ENCODE results near the gene RPS16. TPM values are rescaled to one million over a fixed set of nuclear protein-coding genes. Genes with fewer than 3 reads are reported as not detected.

The RPS16 gene
- total RNA-seq, 1 donor from 2014 or later: 2,674 TPM

DNA sequence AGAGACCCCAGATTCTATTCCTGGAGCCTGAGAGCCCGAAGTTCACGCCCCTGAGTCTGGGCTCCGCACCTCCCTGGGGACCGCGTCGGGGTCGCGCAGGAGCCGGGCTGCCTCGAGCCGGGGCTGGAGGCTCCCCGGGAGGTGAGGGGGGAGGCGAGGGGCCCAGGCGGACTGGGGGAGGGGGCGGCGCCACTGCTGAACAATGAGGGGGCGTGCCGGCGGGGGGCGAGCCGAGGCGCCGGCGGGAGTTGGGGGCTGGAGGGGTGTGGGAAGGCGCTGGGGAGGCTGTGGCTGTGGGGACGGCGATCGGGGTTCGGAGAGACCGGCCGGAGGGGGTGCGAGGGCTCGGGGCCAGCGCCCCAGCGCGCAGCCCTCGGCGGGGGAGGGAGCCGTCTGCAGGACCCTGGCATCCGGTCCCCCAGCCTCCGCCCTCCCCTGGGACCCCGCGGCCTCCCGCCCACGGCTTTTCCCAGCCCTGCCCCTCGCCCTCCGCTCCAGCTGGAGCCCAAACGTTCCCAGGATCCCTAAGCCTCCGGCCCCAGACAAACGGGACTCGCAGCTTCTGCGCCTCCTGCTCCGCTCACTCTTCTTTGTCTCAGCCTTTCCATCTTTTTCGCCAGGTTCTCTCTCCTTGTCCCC, 22.4 kb downstream of the RPS16 start:
- peaks cover 32% of the 10 kb centered on the region for H3K4me1 Mint-ChIP-seq (ENCODE audit: low read depth)

DNA sequence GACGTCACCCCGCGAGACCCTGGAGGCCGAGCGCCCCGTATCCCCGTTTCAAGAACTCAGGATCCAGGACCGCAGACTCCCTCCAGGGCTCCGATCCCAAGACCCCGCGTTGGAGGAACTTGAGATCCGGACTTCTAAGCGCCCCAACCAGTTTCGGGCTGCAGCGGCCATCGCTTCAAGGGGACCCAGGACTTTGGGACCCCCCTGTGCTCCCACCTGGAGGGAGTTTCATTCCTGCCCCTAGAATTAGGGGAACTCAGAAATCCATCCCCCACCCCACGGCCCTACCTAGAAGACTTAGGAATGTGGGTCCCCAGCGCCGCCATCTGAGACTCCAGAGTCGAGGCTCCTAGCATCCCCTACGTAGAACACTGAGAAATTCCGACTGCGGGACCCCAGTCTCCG, 22.9 kb downstream of the RPS16 start:
- Mint-ChIP-seq H3K27ac (peak overlapping the region; percentile 42), H3K36me3 (ENCODE audit: low read depth) (peaks cover 35% of the 10 kb centered on the region), H3K9me3 (no peaks in the 10 kb centered on the region), H3K4me3 (ENCODE audit: low read depth) (peak overlapping the region; percentile 80), H3K27me3 (ENCODE audit: low read depth) (no peaks in the 10 kb centered on the region), H3K4me1 (ENCODE audit: low read depth) (peaks cover 37% of the 10 kb centered on the region)
- no peak for DNase-seq (ENCODE audit: low spot score)
- intact Hi-C loops (cut with micrococcal nuclease): loop anchor here (1.0 to 2.0 kb wide), 7 partner anchors 16 to 291 kb away; partner anchors contain the start of genes MED29 and PAF1

More for the DNA sequence above, 22.4 kb downstream of the RPS16 start:
- H3K36me3 Mint-ChIP-seq (ENCODE audit: low read depth): peaks cover 34% of the 10 kb centered on the region
- peak overlapping the region; percentile 81 for H3K27ac Mint-ChIP-seq
- H3K4me3 Mint-ChIP-seq (ENCODE audit: low read depth): peak overlapping the region; percentile 97
- H3K9me3 Mint-ChIP-seq: no peaks in the 10 kb centered on the region
- no peaks in the 10 kb centered on the region for H3K27me3 Mint-ChIP-seq (ENCODE audit: low read depth)
- DNase-seq (ENCODE audit: low spot score): no peak
- intact Hi-C loops (cut with micrococcal nuclease): loop anchor here (2.0 kb wide), 1 partner anchor 63 kb away; no protein-coding TSS in a partner anchor

DNA sequence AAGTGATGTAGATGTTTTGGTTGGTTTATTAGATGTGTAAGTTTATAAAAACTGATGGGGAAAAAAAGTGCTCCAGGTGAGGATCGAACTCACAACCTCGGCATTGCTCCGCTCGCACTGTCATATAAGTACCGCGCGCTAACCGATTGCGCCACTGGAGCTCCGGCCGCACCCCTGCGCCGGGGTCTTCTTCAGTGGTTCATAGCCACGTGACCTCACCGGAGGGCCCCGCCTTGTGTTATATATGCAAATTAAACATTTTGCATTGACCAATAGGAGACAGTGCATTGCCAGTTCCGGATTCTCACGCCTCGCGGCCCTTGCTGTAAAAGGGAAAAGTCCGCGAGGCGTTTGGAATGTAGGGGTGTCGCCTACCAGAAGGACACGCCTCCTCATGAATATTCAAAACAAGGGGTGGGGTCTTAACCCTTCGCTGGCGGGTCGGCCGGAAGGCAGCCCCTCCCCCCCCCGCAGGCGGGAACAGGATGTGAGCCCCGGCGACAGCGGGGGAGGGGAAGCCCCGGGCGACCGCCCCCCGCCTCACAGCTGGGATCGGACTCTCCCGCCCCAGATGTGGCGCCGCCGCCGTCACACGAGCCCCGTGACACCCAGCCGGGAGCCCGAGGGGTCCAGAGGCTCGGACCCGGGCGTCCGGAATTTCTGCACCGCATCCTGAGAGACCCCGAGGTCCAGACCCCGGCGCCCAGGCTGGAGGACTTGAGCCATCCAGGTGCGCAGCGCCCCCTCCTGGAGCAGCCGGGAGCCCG, 23.5 kb downstream of the RPS16 start, which contains the start of gene PLEKHG2:
Gene PLEKHG2 (plus strand): TSS at position 570 of the 767 bp plus-strand sequence. CDS start 1,418 bp downstream, outside the sequence.
- intact Hi-C loops (cut with micrococcal nuclease): loop anchor here (1.0 to 2.0 kb wide), 7 partner anchors 15 to 290 kb away; partner anchors contain the start of genes MED29 and PAF1
- Mint-ChIP-seq H3K9me3 (no peaks in the 10 kb centered on the region), H3K27me3 (ENCODE audit: low read depth) (no peaks in the 10 kb centered on the region), H3K27ac (peak within 1 kb of the TSS; percentile 90), H3K4me1 (ENCODE audit: low read depth) (peaks cover 38% of the 10 kb centered on the region), H3K4me3 (ENCODE audit: low read depth) (peak within 1 kb of the TSS; percentile 97), H3K36me3 (ENCODE audit: low read depth) (peaks cover 35% of the 10 kb centered on the region)
- peak; percentile 96 for DNase-seq (ENCODE audit: low spot score)

DNA sequence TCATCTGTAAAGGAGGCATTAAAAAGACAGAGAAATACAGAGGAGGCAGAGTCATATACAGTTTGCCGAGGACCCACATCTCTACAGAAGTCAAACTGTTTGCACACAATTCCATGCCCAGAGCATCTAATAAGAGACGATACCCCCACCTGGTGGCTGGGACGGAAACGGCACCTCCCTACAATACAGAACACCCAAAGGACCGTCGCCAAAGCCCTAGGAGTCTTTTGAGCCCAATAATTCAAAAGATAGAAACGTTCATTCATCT, 24.0 kb downstream of the RPS16 start:
- intact Hi-C loops (cut with micrococcal nuclease): loop anchor here (1.0 to 2.0 kb wide), 8 partner anchors 10 to 289 kb away; partner anchors contain the start of genes MED29 and PAF1
- H3K4me1 Mint-ChIP-seq (ENCODE audit: low read depth): peaks cover 38% of the 10 kb centered on the region
- DNase-seq (ENCODE audit: low spot score): peak; percentile 84
- H3K9me3 Mint-ChIP-seq: no peaks in the 10 kb centered on the region
- no peaks in the 10 kb centered on the region for H3K27me3 Mint-ChIP-seq (ENCODE audit: low read depth)
- peak overlapping the region; percentile 90 for H3K27ac Mint-ChIP-seq
- peak overlapping the region; percentile 80 for H3K4me3 Mint-ChIP-seq (ENCODE audit: low read depth)
- peaks cover 39% of the 10 kb centered on the region for H3K36me3 Mint-ChIP-seq (ENCODE audit: low read depth)

DNA sequence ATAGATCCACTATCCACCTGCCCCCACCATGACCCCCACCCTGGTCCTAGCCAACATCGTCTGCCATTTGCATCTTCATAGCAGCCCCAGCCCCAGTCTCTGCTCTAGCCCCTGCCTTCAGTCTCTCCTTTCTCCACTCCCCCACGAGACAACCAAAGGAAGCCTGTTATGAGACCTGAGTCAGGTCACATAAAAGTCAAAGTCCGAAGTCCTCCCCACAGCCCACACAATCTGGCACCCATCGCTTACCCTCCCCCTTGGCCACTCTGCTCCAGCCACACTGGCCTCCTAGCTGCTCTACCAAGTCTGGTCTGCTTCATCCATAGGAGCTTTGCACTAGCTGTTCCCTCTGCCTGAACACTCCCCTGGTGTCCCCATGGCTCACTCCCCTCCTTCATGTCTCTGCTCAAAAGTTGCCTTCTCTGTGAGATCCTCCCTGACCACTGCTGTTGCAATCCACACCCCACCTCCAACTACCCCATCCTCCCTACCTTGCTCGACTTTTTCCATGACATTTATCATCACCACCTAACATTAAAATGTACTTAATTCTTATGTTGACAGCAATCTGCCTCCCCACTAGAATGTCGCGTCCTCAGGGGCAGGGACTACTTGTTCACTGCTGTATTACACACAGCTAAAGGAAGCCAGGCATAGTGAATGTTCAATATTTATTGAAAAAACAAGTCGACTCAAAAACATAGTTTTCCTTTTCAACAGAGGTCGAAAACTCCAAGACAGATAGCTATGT, 24.5 kb downstream of the RPS16 start:
- Mint-ChIP-seq H3K4me3 (ENCODE audit: low read depth) (peak overlapping the region; percentile 80), H3K9me3 (no peaks in the 10 kb centered on the region), H3K27ac (peak overlapping the region; percentile 90), H3K36me3 (ENCODE audit: low read depth) (peaks cover 39% of the 10 kb centered on the region), H3K4me1 (ENCODE audit: low read depth) (peaks cover 38% of the 10 kb centered on the region), H3K27me3 (ENCODE audit: low read depth) (no peaks in the 10 kb centered on the region)
- intact Hi-C loops (cut with micrococcal nuclease): loop anchor here (1.0 kb wide), 1 partner anchor 10 kb away; no protein-coding TSS in a partner anchor
- DNase-seq (ENCODE audit: low spot score): no peak

DNA sequence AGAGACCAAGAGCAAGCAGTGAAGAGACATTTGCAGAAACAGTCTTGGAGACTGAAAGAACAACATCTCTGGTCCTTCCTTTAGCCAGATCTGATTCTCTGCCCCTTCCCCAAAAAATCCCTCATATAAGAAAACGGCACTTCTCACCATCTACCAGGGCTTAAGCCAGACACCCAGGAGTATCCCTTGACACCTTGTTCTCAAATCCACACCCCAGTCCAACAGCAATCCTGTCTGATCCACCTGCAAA, 25.0 kb downstream of the RPS16 start:
- no peak for DNase-seq (ENCODE audit: low spot score)
- no peaks in the 10 kb centered on the region for H3K9me3 Mint-ChIP-seq
- peaks cover 39% of the 10 kb centered on the region for H3K36me3 Mint-ChIP-seq (ENCODE audit: low read depth)
- intact Hi-C loops (cut with micrococcal nuclease): loop anchor here (1.0 kb wide), 2 partner anchors 9 to 198 kb away; no protein-coding TSS in a partner anchor
- H3K4me1 Mint-ChIP-seq (ENCODE audit: low read depth): peaks cover 42% of the 10 kb centered on the region
- no peaks in the 10 kb centered on the region for H3K27me3 Mint-ChIP-seq (ENCODE audit: low read depth)
- peak overlapping the region; percentile 90 for H3K27ac Mint-ChIP-seq
- H3K4me3 Mint-ChIP-seq (ENCODE audit: low read depth): peak overlapping the region; percentile 80

DNA sequence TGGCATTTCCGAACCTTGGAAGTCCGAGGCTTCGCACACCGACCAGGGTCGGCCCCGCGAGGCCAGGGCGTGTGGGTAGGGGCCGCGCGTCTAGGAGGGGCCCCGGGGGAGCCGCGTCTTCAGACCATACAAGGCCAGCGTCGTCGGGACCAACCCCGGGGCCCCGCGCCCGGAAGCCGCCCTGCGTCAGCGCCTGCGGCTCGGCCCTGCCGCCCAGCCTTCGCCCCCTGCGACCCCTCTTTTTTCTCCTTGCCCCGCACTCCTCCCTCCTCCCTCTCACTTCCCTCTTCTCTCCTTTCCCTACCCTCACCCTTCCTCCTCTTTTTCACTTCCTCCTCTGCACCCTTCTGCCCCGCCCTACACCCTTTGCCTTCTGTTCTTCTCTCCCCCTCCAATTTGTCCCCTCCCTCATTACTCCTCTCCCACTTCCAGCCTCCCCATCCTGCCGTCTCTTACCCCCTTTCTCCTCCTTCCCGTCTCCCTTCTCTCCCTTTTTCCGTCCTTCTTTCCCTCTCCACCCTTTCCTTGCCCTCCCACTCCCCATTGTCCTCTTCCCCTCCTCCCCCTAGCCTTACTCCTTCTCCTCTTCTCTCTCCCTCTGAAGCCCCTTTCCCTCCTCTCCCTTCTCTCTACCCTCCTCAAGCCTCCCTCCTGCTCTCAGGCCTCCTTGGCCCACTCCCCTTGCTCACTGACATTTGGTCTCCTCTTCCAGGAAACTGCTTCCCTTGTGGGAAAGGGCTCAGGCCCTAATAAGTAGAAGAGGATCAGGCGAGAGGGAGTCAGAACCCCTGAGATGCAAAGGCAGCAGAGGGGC, 25.5 kb downstream of the RPS16 start:
- H3K36me3 Mint-ChIP-seq (ENCODE audit: low read depth): peaks cover 36% of the 10 kb centered on the region
- peak overlapping the region; percentile 80 for H3K4me3 Mint-ChIP-seq (ENCODE audit: low read depth)
- H3K27me3 Mint-ChIP-seq (ENCODE audit: low read depth): no peaks in the 10 kb centered on the region
- intact Hi-C loops (cut with micrococcal nuclease): loop anchor here (1.0 kb wide), 1 partner anchor 198 kb away; no protein-coding TSS in a partner anchor
- no peaks in the 10 kb centered on the region for H3K9me3 Mint-ChIP-seq
- H3K27ac Mint-ChIP-seq: peak overlapping the region; percentile 90
- peak; percentile 61 for DNase-seq (ENCODE audit: low spot score)
- peaks cover 46% of the 10 kb centered on the region for H3K4me1 Mint-ChIP-seq (ENCODE audit: low read depth)

DNA sequence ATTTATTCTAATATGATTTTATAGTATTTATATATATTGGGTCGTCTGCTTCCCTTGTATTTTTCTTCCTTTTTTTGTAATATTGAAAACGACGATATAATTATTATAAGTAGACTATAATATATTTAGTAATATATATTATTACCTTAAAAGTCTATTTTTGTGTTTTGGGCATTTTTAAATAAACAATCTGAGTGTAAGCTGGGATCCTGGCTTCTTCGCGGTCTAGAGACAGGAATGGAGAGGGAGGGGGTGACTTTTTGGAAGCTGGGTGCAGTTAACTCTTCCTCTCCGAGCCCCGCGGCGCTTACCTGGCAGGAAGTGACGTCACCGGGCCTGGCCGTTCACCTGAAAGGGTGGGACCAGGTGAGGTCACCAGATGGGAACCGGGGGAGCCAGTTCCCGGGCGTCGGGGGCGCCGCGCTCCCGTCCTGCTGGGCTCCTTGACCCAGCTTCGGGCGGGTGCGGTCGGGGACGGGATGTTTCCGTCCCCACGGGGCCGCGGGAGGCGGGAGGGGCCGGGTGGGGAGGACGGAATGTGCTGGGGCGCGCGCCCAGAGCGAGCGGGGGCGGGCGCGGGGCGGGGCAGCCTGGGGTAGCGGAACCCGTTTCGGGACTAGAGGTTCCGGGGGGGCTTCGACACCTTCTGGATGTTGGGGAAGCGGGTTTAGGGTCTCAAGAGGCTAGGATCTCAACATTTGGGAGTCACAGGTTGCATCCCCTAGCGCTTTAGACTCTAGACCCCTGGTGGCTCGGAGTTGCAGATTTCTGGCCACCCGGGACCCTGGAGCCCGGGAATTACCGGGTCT, 26.3 kb downstream of the RPS16 start:
- peak; percentile 70 for DNase-seq (ENCODE audit: low spot score)
- Mint-ChIP-seq H3K27ac (peak overlapping the region; percentile 90), H3K36me3 (ENCODE audit: low read depth) (peaks cover 31% of the 10 kb centered on the region), H3K9me3 (no peaks in the 10 kb centered on the region), H3K4me3 (ENCODE audit: low read depth) (peak overlapping the region; percentile 97), H3K27me3 (ENCODE audit: low read depth) (no peaks in the 10 kb centered on the region), H3K4me1 (ENCODE audit: low read depth) (peaks cover 44% of the 10 kb centered on the region)
- intact Hi-C loops (cut with micrococcal nuclease): loop anchor here (1.0 to 10.0 kb wide), 3 partner anchors 197 to 1388 kb away; partner anchors contain the start of gene EGLN2

DNA sequence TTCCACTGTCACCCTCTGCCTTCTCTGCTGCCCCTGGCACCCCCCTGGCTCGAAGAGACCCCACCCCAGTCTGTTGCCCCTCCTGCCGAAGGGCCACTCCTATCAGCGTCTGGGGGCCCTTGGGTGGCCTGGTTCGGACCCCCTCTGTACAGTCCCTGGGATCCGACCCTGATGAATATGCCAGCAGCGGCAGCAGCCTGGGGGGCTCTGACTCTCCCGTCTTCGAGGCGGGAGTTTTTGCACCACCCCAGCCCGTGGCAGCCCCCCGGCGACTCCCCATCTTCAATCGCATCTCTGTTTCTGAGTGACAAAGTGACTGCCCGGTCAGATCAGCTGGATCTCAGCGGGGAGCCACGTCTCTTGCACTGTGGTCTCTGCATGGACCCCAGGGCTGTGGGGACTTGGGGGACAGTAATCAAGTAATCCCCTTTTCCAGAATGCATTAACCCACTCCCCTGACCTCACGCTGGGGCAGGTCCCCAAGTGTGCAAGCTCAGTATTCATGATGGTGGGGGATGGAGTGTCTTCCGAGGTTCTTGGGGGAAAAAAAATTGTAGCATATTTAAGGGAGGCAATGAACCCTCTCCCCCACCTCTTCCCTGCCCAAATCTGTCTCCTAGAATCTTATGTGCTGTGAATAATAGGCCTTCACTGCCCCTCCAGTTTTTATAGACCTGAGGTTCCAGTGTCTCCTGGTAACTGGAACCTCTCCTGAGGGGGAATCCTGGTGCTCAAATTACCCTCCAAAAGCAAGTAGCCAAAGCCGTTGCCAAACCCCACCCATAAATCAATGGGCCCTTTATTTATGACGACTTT, 27.1 kb downstream of the RPS16 start:
- H3K4me3 Mint-ChIP-seq (ENCODE audit: low read depth): peak overlapping the region; percentile 97
- DNase-seq (ENCODE audit: low spot score): no peak
- intact Hi-C loops (cut with micrococcal nuclease): loop anchor here (5.0 to 10.0 kb wide), 2 partner anchors 554 to 1389 kb away; partner anchors contain the start of gene EGLN2
- H3K36me3 Mint-ChIP-seq (ENCODE audit: low read depth): peaks cover 23% of the 10 kb centered on the region
- peak overlapping the region; percentile 88 for H3K27ac Mint-ChIP-seq
- H3K9me3 Mint-ChIP-seq: no peaks in the 10 kb centered on the region
- H3K27me3 Mint-ChIP-seq (ENCODE audit: low read depth): no peaks in the 10 kb centered on the region
- H3K4me1 Mint-ChIP-seq (ENCODE audit: low read depth): peaks cover 40% of the 10 kb centered on the region

DNA sequence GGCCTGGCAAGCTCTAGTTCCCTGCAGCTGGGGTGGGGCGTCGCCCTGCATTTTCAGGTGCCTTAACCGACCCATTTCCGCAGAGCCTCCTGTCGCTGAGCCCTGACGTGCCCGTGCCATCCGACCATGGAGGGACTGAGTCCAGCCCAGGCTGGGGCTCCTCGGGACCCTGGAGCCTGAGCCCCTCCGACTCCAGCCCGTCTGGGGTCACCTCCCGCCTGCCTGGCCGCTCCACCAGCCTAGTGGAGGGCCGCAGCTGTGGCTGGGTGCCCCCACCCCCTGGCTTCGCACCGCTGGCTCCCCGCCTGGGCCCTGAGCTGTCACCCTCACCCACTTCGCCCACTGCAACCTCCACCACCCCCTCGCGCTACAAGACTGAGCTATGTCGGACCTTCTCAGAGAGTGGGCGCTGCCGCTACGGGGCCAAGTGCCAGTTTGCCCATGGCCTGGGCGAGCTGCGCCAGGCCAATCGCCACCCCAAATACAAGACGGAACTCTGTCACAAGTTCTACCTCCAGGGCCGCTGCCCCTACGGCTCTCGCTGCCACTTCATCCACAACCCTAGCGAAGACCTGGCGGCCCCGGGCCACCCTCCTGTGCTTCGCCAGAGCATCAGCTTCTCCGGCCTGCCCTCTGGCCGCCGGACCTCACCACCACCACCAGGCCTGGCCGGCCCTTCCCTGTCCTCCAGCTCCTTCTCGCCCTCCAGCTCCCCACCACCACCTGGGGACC, 27.9 kb downstream of the RPS16 start:
- no peaks in the 10 kb centered on the region for H3K9me3 Mint-ChIP-seq
- peaks cover 23% of the 10 kb centered on the region for H3K36me3 Mint-ChIP-seq (ENCODE audit: low read depth)
- H3K4me1 Mint-ChIP-seq (ENCODE audit: low read depth): peaks cover 41% of the 10 kb centered on the region
- DNase-seq (ENCODE audit: low spot score): peak; percentile 71
- intact Hi-C loops (cut with micrococcal nuclease): loop anchor here (5.0 to 10.0 kb wide), 2 partner anchors 553 to 1389 kb away; partner anchors contain the start of gene EGLN2
- peak overlapping the region; percentile 88 for H3K27ac Mint-ChIP-seq
- peak overlapping the region; percentile 97 for H3K4me3 Mint-ChIP-seq (ENCODE audit: low read depth)
- no peaks in the 10 kb centered on the region for H3K27me3 Mint-ChIP-seq (ENCODE audit: low read depth)
